AG09319 (cell line): ENCODE measurements around the gene OVOL1.

ENCODE experiments used
- DNase-seq: peaks from one replicate; pipeline ENCODE4 v3.0.0-alpha.2; 2010; ENCODE audit warnings: low read depth; ENCODE audit errors: extremely low read depth
- CTCF ChIP-seq: IDR thresholded peaks from 2 replicates; pipeline ENCODE4 v1.5.1; 2011; ENCODE audit warnings: low read depth, mild to moderate bottlenecking, inconsistent platforms, low read length, moderate library complexity

Gene OVOL1

GRCh38 chr11:65803797-65804492 lies 17.1 kb downstream of the OVOL1 start:
- no peak for DNase-seq
- no peak for TF ChIP-seq CTCF

- TF ChIP-seq CTCF = no peak
- DNase-seq = no peak
Measured at GRCh38 chr11:65806979-65807378, 20.1 kb downstream of the OVOL1 start.

GRCh38 chr11:65808744-65809341 lies 22.0 kb downstream of the OVOL1 start:
- no peak for TF ChIP-seq CTCF
- DNase-seq = no peak

GRCh38 chr11:65809496-65809895 lies 22.6 kb downstream of the OVOL1 start:
- DNase-seq = no peak
- no peak for TF ChIP-seq CTCF

GRCh38 chr11:65810046-65810868 lies 23.4 kb downstream of the OVOL1 start:
- no peak for DNase-seq
- TF ChIP-seq CTCF = no peak

GRCh38 chr11:65811764-65812475 lies 25.1 kb downstream of the OVOL1 start:
- TF ChIP-seq CTCF = no peak
- no peak for DNase-seq
